ENCODE data around the gene PPP1R7.

- no peak for TF ChIP-seq RAD21 (conservative IDR thresholded peaks at IDR 0.05)
- TF ChIP-seq EP300 (conservative IDR thresholded peaks at IDR 0.05; ENCODE audit: poor library complexity, severe bottlenecking), result no peak
- TF ChIP-seq, protein P1, sequence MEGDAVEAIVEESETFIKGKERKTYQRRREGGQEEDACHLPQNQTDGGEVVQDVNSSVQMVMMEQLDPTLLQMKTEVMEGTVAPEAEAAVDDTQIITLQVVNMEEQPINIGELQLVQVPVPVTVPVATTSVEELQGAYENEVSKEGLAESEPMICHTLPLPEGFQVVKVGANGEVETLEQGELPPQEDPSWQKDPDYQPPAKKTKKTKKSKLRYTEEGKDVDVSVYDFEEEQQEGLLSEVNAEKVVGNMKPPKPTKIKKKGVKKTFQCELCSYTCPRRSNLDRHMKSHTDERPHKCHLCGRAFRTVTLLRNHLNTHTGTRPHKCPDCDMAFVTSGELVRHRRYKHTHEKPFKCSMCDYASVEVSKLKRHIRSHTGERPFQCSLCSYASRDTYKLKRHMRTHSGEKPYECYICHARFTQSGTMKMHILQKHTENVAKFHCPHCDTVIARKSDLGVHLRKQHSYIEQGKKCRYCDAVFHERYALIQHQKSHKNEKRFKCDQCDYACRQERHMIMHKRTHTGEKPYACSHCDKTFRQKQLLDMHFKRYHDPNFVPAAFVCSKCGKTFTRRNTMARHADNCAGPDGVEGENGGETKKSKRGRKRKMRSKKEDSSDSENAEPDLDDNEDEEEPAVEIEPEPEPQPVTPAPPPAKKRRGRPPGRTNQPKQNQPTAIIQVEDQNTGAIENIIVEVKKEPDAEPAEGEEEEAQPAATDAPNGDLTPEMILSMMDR (IDR thresholded peaks at IDR 0.05; ENCODE audit: poor library complexity, severe bottlenecking), result no peak
- TF ChIP-seq EZH2 (IDR thresholded peaks at IDR 0.05; ENCODE audit: borderline replicate concordance, insufficient read depth, low read length, poor library complexity, severe bottlenecking), result no peak
- TF ChIP-seq TAF1 (IDR thresholded peaks at IDR 0.05; ENCODE audit: low read depth), result no peak
- no peak for TF ChIP-seq SMC3 (conservative IDR thresholded peaks at IDR 0.05; ENCODE audit: poor library complexity)
- TF ChIP-seq POLR2AphosphoS5 (IDR thresholded peaks at IDR 0.05), result no peak
- TF ChIP-seq REST (IDR thresholded peaks at IDR 0.05; ENCODE audit: borderline replicate concordance), result no peak
- TF ChIP-seq MXI1 (conservative IDR thresholded peaks at IDR 0.05; ENCODE audit: poor library complexity, severe bottlenecking), result no peak
These were observed 11.8 kb upstream of the PPP1R7 start for GRCh38 chr2:241138471-241138870.

Measured in neural cell (in vitro differentiated cells).